Osteocyte (in vitro differentiated cells): ENCODE measurements around the gene SEMA3F. TPM values are rescaled to one million over a fixed set of nuclear protein-coding genes. Genes with fewer than 3 reads are reported as not detected.

Experiments
- DNase-seq: peaks from one replicate; pipeline ENCODE4 v3.0.0; 2021; ENCODE audit warnings: mixed read lengths; ENCODE audit not compliant: unreplicated experiment; ENCODE audit errors: extremely low spot score
- H3K27ac Mint-ChIP-seq: one replicate; pipeline ENCODE4 v1.8.0; 2021; ENCODE audit warnings: mild to moderate bottlenecking, mixed read lengths; ENCODE audit not compliant: unreplicated experiment
- H3K27me3 Mint-ChIP-seq: one replicate; pipeline ENCODE4 v1.8.0; 2021; ENCODE audit warnings: mixed read lengths; ENCODE audit not compliant: unreplicated experiment
- H3K36me3 Mint-ChIP-seq: one replicate; pipeline ENCODE4 v1.8.0; 2021; ENCODE audit warnings: mixed read lengths; ENCODE audit not compliant: unreplicated experiment
- H3K4me1 Mint-ChIP-seq: one replicate; pipeline ENCODE4 v1.8.0; 2021; ENCODE audit warnings: mixed read lengths; ENCODE audit not compliant: unreplicated experiment
- H3K4me3 Mint-ChIP-seq: one replicate; pipeline ENCODE4 v1.8.0; 2021; ENCODE audit warnings: mild to moderate bottlenecking, moderate library complexity, mixed read lengths; ENCODE audit not compliant: unreplicated experiment
- H3K9me3 Mint-ChIP-seq: one replicate; pipeline ENCODE4 v1.8.0; 2021; ENCODE audit warnings: mixed read lengths; ENCODE audit not compliant: unreplicated experiment
- total RNA-seq: library from RNA; stranded (reverse); gene quantifications from 2 replicates; pipeline ENCODE4 v1.2.1, GENCODE V29; 2021
- TF ChIP-seq, protein P1 (sequence below): fragments of 200-600 bp; sonication (generic); IDR thresholded peaks from 2 replicates; pipeline ENCODE4 v1.5.0; 2021; ENCODE audit warnings: antibody characterized with exemption, mild to moderate bottlenecking, moderate library complexity

Gene SEMA3F
- total RNA-seq, 1 donor from 2014 or later = 11.8 TPM

DNA sequence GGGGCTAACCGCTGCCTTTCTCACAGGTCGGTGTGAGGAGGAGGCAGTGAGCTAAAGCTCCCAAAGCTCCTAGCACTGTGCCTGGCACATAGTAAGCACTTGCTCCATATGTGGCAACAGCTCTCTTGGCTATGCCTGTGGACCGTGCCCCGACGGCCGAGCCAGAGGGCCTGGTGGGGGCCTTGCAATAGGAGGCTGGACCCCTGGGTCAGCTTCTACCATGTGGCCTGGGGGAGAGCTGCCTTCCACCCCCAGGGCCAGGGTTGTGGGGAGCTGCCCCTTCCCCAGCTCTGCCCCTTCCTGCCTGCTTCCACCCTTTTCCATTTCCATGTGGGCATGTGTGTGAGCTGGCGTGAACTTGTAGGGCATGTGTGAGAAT, 19.4 kb downstream of the SEMA3F start:
- TF ChIP-seq, protein P1, sequence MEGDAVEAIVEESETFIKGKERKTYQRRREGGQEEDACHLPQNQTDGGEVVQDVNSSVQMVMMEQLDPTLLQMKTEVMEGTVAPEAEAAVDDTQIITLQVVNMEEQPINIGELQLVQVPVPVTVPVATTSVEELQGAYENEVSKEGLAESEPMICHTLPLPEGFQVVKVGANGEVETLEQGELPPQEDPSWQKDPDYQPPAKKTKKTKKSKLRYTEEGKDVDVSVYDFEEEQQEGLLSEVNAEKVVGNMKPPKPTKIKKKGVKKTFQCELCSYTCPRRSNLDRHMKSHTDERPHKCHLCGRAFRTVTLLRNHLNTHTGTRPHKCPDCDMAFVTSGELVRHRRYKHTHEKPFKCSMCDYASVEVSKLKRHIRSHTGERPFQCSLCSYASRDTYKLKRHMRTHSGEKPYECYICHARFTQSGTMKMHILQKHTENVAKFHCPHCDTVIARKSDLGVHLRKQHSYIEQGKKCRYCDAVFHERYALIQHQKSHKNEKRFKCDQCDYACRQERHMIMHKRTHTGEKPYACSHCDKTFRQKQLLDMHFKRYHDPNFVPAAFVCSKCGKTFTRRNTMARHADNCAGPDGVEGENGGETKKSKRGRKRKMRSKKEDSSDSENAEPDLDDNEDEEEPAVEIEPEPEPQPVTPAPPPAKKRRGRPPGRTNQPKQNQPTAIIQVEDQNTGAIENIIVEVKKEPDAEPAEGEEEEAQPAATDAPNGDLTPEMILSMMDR = no peak
- Mint-ChIP-seq H3K27ac (no peak overlapping the region), H3K9me3 (no peaks in the 10 kb centered on the region), H3K36me3 (no peaks in the 10 kb centered on the region), H3K4me3 (no peak overlapping the region), H3K27me3 (peaks cover 2% of the 10 kb centered on the region), H3K4me1 (peaks cover 9% of the 10 kb centered on the region)
- no peak for DNase-seq

DNA sequence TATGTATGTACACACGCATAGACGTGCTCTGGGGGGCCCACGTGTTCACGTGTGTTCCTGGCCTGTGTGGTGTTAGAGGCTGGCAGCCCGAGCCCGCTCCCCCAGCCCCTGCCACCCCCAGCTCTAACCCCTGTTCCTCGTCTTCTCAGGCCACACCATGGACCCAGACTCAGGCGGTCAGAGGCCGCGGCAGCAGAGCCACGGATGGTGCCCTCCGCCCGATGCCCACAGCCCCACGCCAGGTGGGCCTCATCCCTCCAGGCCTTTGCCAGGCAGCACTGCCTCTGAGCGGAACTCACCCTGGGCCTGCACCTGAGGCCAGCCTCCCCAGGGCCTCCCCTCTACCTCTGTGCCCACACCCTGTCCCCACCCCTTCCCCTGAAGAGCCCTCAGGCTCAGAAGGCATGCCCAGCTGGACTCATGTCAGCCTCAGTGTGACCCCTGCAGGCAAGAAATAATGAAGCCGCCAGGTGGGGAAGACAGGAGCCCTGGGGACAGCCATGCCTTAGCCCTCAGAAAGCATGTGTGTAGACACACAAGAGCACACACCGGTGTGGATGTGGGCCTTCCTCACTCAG, 19.9 kb downstream of the SEMA3F start:
- Mint-ChIP-seq H3K27me3 (peaks cover 7% of the 10 kb centered on the region), H3K4me3 (no peak overlapping the region), H3K36me3 (no peaks in the 10 kb centered on the region), H3K9me3 (no peaks in the 10 kb centered on the region), H3K4me1 (peaks cover 9% of the 10 kb centered on the region), H3K27ac (no peak overlapping the region)
- TF ChIP-seq, protein P1 = no peak
- no peak for DNase-seq

DNA sequence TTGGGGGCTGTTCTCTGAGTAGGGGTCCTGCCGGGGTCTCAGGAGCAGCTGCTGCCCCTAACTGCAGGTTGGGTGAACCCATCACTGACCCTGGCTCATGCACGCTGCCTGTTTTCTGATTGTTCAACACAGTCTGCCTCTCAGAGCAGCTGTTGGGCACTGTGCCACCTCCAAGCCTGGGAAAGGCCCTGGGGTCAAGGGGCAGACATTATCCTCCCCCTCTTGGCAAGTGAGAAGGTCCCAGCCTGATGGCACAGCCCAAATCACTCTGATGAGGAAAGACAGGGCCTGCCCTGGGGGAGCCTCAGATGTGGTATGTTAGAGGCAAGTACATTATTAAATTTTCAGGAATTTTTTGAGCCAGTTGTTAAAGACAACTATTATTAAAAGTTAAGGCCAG, 22.2 kb downstream of the SEMA3F start:
- Mint-ChIP-seq H3K27me3 (peaks cover 7% of the 10 kb centered on the region), H3K27ac (no peak overlapping the region), H3K9me3 (no peaks in the 10 kb centered on the region), H3K4me1 (peaks cover 9% of the 10 kb centered on the region), H3K36me3 (peaks cover 1% of the 10 kb centered on the region), H3K4me3 (no peak overlapping the region)
- DNase-seq = no peak
- TF ChIP-seq, protein P1 = no peak

DNA sequence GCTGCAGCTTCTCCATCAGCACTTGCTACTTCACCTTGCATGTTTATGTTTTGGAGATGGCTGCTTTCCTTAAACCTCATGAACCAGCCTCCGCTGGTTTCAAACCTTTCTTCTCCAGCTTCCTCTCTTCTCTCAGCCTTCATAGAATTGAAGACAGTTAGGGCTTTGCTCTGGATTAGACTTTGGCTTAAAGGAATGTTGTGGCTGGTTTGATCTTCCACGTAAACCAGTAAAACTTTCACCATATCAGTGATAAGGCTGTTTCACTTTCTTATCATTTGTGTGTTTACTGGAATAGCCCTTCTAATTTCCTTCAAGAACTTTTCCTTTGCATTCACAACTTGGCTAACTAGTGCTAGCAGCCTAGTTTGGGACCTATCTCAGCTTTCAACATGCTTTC, 24.6 kb downstream of the SEMA3F start:
- DNase-seq = no peak
- TF ChIP-seq, protein P1 = no peak
- Mint-ChIP-seq H3K27ac (no peak overlapping the region), H3K27me3 (peaks cover 7% of the 10 kb centered on the region), H3K4me1 (peaks cover 9% of the 10 kb centered on the region), H3K9me3 (no peaks in the 10 kb centered on the region), H3K36me3 (peaks cover 1% of the 10 kb centered on the region), H3K4me3 (no peak overlapping the region)

DNA sequence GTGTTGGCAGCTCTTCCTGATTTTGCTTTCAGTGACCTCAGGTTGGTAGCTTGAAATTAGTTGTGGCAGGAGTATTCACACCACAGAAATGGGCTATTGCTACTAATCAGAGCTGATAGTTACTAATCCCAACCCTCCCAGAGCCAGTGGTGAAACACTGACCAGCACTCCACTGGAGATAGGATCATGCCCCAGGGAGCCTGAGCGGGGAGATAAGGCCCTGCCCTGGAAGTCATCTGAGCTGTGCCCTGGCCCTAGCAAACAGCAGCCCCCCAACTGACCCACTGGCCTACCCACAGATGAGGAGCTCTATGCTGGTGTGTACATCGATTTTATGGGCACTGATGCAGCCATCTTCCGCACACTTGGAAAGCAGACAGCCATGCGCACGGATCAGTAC, 26.9 kb downstream of the SEMA3F start:
- DNase-seq = no peak
- TF ChIP-seq, protein P1 = no peak
- Mint-ChIP-seq H3K27me3 (peaks cover 7% of the 10 kb centered on the region), H3K4me1 (peaks cover 6% of the 10 kb centered on the region), H3K36me3 (peaks cover 1% of the 10 kb centered on the region), H3K4me3 (no peak overlapping the region), H3K9me3 (no peaks in the 10 kb centered on the region), H3K27ac (no peak overlapping the region)
